Measurements from ENCODE around the gene CMTM8.

Gene CMTM8

DNA sequence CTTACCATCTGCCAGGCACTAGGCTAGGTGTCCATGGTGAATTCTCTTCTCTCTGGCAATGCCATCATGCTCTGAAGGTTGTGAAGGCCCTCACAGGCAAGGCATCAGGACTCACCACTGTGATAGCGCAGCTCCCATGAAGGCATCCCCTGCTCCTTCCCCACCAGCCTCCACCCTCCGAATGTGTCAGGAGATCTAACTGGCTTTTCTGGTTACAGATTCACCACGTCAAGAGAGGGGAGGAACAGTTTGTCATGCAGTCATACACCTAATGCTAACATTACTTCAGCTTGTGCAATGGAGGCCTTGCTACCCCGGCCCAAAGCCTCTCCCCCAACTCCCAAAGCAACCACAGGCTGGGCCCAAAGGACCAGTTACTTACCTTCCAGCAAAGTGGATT lies 8.9 kb upstream of the CMTM8 start:
- FAIRE-seq, result no peak

DNA sequence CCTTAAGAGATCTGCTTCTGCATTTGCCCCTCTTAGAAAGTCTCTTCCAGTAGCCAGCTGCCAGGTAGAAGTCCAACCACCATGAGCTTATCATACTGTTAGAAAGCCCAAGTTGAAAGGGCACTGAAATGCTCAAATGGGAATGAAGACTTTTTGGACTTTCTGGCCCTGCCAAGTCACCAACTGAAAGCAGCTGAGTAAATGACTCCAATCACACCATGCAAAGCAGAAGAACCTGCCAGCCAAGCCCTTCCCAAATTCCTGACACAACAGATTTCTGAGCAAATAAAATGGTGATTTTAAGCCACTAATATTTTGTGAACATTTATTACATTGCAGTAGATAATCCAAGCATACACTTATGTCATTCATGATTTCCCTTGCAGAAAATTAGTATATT lies 2.1 kb upstream of the CMTM8 start:
- no peak for FAIRE-seq

- FAIRE-seq, result no peak
Measured at GRCh38 chr3:32237670-32238452, 619 bp upstream of the CMTM8 start.

DNA sequence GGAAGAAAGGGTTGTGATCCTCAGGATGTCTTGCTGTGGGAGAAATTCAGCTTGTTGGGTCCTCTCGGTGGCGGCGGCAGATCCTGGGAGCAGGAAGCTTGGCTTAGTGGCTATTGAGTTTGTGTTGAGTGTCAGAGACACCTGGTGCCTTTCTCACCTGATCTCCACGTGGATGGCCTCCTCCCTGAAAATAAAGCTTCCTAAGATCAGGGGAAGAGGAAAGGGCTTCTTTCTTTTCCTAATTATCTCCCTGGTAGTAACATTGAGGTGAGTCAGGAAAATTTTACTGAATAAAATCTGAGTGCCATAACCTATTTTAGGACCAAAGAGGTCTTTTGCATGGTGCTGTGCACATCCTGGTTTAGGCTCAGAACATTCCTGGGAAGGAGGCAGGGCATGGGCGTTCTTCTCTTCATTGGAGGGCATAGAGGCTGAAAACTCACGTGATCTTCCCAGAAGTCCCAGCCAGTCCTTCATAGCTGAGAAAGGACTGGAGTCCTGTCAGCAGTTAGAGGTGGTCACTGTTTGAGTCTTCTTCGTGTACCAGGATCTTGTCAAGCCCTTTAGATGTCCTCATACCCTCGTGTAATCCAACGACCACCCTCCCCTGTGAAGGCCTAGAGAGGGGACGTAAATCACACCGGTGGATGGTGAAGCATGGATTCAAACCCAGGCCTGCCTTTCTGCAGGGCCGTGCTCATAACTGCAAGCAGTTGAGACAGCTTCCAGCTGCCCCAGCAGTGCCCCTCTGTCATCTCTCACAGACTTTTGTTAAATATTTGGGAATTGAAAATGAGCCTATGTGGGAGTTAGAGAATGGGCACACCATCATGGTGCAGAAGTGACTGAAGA lies 1.1 kb downstream of the CMTM8 start:
- FAIRE-seq, result no peak

GRCh38 chr3:32240159-32240545 lies 1.7 kb downstream of the CMTM8 start:
- no peak for FAIRE-seq

GRCh38 chr3:32241100-32241499 lies 2.6 kb downstream of the CMTM8 start:
- no peak for FAIRE-seq

GRCh38 chr3:32243519-32243918 lies 5.0 kb downstream of the CMTM8 start:
- FAIRE-seq, result no peak

GRCh38 chr3:32245200-32245599 lies 6.7 kb downstream of the CMTM8 start:
- peak; percentile 78 for FAIRE-seq

GRCh38 chr3:32246079-32246675 lies 7.7 kb downstream of the CMTM8 start:
- no peak for FAIRE-seq

GRCh38 chr3:32249184-32249782 lies 10.8 kb downstream of the CMTM8 start:
- FAIRE-seq, result peak; percentile 53

GRCh38 chr3:32254268-32254667 lies 15.8 kb downstream of the CMTM8 start:
- peak; percentile 87 for FAIRE-seq

DNA sequence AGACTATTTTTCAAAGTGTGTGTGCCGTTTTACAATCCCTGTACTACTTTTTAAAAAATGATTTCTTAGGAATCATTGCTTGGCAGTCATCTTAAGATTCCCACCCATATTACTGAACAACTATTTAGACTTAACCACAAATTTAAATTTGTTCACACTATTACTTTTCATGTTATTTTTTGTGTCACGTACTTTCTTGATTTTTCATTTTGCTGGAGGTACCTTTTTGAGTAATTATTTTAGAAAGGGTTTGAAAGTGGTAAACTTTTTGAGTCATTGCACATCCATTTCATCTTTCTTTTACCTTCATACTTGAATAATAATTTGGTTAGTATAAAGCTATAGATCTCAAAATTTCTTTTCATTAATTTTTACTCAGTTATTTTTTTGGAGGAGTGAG lies 16.9 kb downstream of the CMTM8 start:
- no peak for FAIRE-seq

DNA sequence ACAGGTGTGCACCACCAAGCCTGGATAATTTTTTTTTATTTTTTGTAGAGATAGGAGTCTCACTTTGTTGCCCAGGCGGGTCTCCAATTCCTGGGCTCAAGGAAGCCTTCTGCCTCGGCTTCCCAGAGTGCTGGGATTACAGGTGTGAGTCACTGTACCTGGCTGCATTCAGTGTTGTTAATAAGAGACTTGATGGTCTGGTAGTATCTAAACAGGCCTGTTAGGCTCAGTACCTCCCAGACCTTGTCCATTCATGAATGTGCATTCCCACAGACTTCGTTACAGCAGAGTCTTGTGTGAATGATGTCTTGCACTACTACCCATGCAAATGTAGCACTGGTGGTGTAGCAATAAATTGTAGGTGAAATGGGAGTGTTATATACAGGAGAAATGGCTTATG lies 17.7 kb downstream of the CMTM8 start:
- no peak for FAIRE-seq

DNA sequence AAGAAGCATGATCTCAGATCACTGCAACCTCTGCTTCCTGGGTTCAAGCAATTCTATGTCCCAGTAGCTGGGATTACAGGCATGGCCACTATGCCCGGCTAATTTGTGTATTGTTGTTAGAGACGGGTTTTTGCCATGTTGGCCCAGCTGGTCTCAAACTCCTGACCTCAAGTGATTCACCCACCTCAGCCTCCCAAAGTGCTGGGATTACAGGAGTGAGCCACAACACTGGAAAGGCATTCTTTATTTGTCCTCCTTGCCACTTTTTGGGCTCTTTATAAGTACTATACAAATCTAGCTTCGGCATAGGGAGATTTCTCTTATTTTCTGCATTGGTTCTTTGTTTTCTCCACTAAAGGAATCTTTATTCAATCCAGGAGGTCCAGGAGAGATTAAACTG lies 18.6 kb downstream of the CMTM8 start:
- FAIRE-seq, result no peak

- no peak for FAIRE-seq
Measured at GRCh38 chr3:32257641-32258438, 19.4 kb downstream of the CMTM8 start.

GRCh38 chr3:32258869-32259268 lies 20.4 kb downstream of the CMTM8 start:
- no peak for FAIRE-seq

DNA sequence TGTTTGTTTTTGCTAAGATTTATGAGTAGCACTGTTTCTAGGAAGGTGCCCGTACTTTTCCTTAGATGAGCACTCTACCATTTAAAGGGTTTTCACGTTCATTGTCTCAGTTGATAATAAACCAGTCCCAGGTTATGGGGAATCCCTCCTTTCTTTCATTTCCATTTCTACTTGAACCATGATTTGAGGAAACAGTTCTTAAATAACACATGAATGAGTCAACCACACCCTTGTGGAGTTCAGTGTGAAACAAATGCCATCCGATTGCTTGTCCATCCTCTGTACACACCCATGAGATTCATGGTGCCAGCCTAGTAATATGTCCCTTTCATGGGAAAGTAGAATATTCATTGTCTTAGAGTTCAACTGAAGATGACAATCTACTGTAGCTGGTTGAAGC lies 23.1 kb downstream of the CMTM8 start:
- FAIRE-seq, result no peak

GRCh38 chr3:32262201-32262600 lies 23.7 kb downstream of the CMTM8 start:
- no peak for FAIRE-seq

- no peak for FAIRE-seq
Measured at GRCh38 chr3:32274306-32274705, 35.8 kb downstream of the CMTM8 start.

DNA sequence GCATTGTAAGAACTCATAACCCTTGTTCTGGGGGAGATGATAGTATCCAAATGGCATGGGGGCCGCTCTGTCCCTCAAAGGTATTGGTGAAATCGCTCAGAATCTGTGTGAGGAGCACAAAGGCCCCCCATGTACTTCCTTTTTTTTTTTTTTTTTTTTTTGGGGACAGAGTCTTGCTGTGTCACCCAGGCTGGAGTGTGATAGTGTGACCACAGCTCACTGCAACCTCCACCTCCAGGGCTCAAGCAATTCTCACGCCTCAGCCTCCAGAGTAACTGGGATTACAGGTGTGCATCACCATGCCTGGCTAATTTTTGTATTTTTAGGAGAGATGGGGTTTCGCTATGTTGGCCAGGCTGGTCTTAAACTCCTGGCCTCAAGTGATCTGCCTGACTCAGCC lies 37.0 kb downstream of the CMTM8 start:
- FAIRE-seq, result no peak

DNA sequence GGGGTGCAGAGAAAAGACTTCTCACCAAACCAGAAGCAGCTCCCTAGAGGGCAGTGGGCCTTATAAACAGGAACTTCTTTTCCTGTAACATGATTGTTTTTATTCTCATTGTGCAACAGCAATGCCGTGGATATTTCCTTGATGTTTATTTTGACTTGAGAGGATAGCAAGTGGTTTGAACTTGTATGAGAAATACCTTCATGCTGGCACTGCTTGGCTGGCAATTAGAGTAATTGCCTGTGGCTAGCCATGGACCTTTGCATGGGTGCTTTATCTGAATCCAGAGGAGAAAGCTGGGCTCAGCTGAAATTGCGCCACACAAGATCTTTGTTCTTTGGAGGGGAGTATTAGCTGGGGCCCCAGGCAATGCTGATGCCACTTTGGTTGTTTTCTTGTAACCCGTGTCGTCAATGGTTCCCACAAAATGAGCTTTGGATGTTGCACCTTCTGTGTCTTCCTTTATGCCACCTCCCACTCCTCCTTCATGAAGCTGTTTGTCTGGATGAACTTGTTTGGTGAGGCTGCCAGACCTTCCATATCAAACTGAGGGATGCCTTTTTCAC lies 37.9 kb downstream of the CMTM8 start:
- FAIRE-seq, result no peak

DNA sequence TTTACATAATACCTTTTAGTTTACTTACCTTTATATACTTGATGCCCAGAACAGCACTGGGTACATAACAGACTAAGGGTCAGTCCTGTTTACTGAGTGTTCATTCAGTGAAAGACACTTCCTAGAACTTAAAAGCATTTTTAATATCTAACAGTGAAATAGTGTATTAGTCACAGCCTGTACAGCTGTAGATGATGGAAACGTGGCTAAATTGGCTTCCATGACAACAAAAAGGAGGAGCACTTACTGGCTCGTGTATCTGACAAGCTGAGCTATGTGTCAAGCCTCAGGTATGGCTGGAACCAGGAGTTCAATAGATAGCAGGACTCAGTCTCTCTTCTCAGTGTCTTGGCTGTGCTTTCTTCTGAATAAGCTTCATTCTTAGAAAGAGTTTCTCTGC lies 40.2 kb downstream of the CMTM8 start:
- FAIRE-seq, result peak; percentile 97

Measured in islet of Langerhans (tissue), 1 donor.